GM20000 (cell line): ENCODE data around the gene LRBA.

Experiments
- DNase-seq: peaks from one replicate; pipeline ENCODE4 v3.0.0; 2012; ENCODE audit warnings: low spot score
- TF ChIP-seq, protein P1 (sequence below): IDR thresholded peaks from 2 replicates; pipeline ENCODE4 v1.5.1; 2012; ENCODE audit warnings: mild to moderate bottlenecking, control low read depth; ENCODE audit errors: extremely low read depth, missing control alignments

The LRBA gene

DNA sequence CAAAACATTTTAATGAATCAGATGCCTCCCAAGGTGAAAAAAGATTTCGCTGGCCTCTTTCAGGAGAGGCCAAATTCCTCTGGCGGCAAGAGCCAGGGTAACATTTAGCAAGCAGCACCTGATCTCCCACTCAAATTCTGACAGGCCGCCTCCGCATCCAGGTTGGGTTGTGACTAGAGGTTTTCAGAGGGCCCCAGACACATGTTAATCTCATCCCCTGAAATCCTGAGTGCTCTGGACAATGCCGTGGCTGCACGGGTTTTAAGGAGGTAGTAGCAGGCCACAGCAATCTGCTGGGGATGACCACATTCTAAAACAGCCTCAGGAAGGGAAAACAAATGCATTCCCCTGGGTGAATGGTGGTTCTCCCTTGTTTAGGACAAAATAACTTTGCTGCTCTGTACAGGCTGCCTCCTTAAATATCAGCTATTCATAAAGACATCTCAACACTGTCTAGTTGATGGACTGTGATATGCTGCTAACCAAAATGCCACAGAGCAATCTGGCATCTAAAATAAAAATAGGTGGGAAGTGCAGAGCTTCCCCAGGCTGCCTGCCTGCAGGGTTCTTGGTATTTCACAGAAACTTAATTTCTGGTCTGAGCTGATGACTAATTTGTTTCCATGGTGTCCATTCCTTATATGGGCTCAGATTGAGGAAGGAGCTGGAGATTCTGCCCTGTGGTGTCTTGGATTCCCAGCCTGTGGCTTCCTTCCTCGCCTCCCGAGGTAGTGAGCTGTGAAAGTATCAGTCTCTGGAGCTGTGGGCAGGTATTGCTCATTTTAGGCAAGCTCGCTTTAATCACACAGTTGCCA is 734.8 kb downstream of the LRBA start:
- no peak for DNase-seq

DNA sequence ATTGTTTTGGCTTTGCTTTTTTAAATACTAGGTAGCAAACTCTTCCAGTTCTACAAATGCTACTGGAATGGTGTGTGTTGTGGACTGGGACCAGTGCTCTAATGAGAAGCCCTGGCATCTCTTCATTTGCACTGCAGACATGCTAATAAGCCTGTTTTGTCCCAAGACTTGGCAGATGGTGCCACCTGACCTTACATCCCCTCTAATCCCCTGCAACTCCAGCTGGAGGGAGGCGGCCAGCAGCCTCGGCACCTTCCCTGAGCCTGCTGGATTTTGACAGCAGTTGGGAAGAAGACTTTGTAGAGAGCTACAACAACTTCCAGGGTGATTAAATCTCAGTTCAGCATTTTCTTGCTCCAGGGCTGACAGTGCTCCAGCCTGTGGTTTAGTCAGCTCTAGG is 736.9 kb downstream of the LRBA start:
- TF ChIP-seq, protein P1, sequence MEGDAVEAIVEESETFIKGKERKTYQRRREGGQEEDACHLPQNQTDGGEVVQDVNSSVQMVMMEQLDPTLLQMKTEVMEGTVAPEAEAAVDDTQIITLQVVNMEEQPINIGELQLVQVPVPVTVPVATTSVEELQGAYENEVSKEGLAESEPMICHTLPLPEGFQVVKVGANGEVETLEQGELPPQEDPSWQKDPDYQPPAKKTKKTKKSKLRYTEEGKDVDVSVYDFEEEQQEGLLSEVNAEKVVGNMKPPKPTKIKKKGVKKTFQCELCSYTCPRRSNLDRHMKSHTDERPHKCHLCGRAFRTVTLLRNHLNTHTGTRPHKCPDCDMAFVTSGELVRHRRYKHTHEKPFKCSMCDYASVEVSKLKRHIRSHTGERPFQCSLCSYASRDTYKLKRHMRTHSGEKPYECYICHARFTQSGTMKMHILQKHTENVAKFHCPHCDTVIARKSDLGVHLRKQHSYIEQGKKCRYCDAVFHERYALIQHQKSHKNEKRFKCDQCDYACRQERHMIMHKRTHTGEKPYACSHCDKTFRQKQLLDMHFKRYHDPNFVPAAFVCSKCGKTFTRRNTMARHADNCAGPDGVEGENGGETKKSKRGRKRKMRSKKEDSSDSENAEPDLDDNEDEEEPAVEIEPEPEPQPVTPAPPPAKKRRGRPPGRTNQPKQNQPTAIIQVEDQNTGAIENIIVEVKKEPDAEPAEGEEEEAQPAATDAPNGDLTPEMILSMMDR: no peak
- DNase-seq: no peak

More for the DNA sequence above, 734.8 kb downstream of the LRBA start:
- TF ChIP-seq, protein P1: no peak

DNA sequence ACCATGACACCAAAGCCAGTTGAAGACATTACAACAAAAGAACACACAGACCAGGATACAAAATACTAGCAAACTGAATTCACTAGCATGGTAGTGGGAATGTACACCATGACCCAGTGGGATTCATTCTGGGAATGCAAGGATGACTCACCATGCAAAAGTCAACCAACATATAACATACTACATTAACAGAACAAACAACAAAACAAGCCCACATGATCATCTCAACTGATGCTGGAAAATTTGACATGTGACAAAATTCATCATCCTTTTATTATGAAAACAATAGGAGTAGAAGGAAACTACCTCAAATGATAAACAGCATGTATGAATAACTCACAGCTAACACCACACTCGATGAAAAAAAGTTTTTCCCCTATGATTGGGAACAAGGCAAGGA is 746.6 kb downstream of the LRBA start:
- no peak for DNase-seq

DNA sequence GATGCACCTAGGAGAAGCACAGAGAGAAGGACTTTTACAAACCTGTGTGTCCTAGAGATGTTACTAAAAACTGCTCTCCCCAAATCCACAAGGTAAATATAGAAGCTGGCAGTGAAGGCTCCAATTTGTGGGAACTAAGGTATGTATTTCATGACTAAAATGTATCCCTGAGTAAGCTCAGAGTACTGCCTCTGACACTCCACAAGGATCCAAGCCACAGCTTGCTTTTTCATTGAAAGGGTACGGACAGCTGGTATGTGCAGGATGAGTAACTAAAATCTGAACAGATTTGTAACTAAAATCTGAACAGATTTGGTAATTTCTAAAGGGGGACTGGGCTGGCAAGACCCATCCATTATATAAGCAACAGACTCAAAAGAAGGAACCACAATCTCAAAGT is 749.3 kb downstream of the LRBA start:
- no peak for DNase-seq

More for the DNA sequence above, 746.6 kb downstream of the LRBA start:
- TF ChIP-seq, protein P1: no peak

DNA sequence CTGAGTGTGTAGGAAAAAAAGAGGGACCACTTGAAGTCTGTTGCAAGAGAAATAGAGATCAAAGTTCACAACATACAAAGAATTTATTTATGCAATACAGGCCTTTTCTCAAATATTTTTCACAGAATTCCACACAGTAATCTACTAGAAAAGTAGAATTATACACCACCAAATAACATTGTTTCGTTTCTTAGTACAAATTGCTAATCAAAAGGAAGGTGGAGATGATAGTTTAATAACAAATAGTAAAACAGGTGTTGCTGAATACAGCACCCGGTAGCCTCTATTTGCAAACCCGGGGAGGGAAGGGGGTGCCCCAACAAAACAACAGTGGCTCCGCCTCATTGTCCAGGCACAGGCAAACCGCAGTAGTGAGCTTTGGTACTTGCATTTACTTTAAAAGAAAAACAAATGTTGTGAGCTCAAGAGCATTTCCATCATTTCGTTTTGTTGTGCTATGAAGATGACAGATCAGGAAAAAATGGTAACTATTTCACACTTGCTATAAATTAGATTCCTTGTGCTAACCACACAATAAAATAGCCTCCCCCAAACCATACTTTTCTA is 750.4 kb downstream of the LRBA start:
- no peak for DNase-seq
- TF ChIP-seq, protein P1: no peak

More for the DNA sequence above, 749.3 kb downstream of the LRBA start:
- TF ChIP-seq, protein P1: no peak

DNA sequence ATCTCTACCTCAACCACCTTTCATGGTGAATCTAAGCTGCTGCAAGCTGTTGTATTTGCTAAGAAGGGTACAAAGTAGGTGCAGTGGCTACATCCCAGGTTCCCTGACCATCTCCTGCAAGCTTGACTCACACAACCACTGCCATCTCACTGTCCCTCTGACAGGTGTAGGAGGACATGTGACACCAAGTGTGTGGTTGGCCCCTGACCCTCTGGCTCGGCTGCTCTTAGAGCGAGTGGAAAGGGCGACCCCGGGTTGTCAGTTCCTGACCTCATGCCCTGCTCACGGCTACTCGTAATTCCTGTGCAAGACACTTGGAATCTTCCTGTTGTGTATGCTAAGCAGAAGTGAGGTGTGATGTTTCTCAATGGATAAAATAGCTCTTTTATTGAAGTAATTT is 752.5 kb downstream of the LRBA start:
- no peak for DNase-seq
- TF ChIP-seq, protein P1: no peak

DNA sequence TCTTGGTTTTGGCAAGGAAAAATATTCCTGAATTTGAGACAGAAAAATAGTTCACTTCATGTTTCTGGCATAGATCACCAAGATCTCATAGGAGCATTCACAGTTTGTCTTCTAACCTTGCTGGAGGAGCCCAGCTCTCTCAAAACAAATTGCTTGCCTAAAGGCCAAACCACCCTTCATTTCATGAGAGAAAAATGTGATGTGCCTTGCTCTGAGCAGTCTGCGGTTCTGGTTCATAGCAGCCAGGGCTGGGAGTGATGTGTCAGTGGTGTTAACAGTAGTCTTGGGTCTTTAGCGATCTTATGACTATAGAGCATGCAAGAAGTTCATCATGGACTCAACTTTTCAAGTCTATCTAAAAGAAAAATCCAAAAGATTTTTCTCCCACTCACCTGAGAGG is 753.5 kb downstream of the LRBA start:
- DNase-seq: no peak
- TF ChIP-seq, protein P1: no peak
